Left ventricle myocardium superior (tissue), 1 donor: ENCODE data around the gene GHSR. TPM values are rescaled to one million over a fixed set of nuclear protein-coding genes. Genes with fewer than 3 reads are reported as not detected.

Experiments
- ATAC-seq: fragments of 200-7000 bp; cut with Tn5 transposase; one replicate; pipeline ENCODE4 v1.9.1; 2020; ENCODE audit warnings: mild to moderate bottlenecking, moderate library complexity
- DNase-seq: peaks from one replicate; pipeline ENCODE4 v3.0.0-alpha.2; 2020
- intact Hi-C: fragments of 100-400 bp; cut with micrococcal nuclease; formaldehyde crosslinking; loops from one replicate; pipeline ENCODE4 v1.11.0; 2022
- long read RNA-seq: library from polyadenylated mRNA; unstranded; transcript quantifications from one replicate; pipeline ENCODE4 v2.0.0, GENCODE V29; 2021
- total RNA-seq: library from RNA; stranded (reverse); fragmentation: NEBNext Ultra II Directional; extraction: Animal tissue kit (Norgen Biotek cat#: 25700); gene quantifications from one replicate; pipeline ENCODE4 v1.2.1, GENCODE V29; 2021
- donor health status: DM: no; HTN: yes; CAD: no; lungs with severe emphysema.

The GHSR gene, protein sequence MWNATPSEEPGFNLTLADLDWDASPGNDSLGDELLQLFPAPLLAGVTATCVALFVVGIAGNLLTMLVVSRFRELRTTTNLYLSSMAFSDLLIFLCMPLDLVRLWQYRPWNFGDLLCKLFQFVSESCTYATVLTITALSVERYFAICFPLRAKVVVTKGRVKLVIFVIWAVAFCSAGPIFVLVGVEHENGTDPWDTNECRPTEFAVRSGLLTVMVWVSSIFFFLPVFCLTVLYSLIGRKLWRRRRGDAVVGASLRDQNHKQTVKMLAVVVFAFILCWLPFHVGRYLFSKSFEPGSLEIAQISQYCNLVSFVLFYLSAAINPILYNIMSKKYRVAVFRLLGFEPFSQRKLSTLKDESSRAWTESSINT
- not detected for total RNA-seq
- long read RNA-seq = 0 reads

GRCh38 chr3:172447611-172448579 lies at the start of gene GHSR:
GHSR (minus strand) TSS chr3:172448456; CDS start chr3:172448413, 43 bp downstream.
- ATAC-seq = no peak

DNA sequence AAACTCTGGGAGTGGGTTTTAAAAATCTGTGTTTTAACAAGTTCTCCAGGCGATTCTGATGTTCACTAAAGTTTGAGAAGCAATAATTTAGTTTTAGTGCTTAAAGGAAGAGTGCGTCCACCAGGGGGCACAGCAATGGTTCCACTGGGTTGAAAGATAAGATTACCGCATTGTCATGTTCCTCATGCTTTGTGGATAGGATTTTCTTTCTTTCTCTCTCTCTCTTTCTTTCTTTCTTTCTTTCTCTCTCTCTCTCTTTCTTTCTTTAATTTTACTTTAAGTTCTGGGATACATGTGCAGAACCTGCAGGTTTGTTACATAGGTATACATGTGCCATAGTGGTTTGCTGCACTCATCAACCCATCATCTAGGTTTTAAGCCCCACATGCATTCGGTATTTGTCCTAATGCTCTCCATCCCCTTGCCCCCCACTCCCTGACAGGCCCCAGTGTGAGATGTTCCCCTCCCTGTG lies 42.0 kb upstream of the GHSR start:
- intact Hi-C loops = loop anchor here (5.0 kb wide), 1 partner anchor 107 kb away; no protein-coding TSS in a partner anchor
- peak; percentile 86 for DNase-seq
- peak; percentile 61 for ATAC-seq

More at GRCh38 chr3:172447611-172448579, at the start of gene GHSR:
- no peak for DNase-seq
- intact Hi-C loops = no loop called here

- DNase-seq = no peak
- no peak for ATAC-seq
- intact Hi-C loops = no loop called here
Measured at GRCh38 chr3:172478116-172478515, 29.9 kb upstream of the GHSR start.

GRCh38 chr3:172476347-172476746 lies 28.1 kb upstream of the GHSR start:
- ATAC-seq (peak; percentile 18), DNase-seq (no peak)
- intact Hi-C loops = no loop called here

DNA sequence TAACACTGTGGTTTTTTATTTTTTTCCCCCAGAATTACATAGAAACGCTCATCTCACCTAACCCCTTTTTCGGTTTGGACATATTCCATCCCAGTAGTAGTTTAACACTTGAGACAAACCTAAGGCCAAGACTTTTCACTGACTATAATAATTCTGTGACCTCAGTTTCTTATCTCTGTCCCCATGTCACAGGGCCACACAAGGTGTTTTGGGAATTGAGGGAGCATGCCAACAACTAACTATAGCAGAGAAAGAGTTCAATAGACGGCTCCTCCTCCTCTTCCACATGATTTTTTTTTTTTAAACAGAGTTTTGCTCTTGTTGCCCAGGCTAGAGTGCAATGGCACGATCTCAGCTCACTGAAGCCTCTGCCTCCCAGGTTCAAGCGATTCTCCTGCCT lies 27.4 kb upstream of the GHSR start:
- intact Hi-C loops = no loop called here
- ATAC-seq = peak; percentile 60

DNA sequence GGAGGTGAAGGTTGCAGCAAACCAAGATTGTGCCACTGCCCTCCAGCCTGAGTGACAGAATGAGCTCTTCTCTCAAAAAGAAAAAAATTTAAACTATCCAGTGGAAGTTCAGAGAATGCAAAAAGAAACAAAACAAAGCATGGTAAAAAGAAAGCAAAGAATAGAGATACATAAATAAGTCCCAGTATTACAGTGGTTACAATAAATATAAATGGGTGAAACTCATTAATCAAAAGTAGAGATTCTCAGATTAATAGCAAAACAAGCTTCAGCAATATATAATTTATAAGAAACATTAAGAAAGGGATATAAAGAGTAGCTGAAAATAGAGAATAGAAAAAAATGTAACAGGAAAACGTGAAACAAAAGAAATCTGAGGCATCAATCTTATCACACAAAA lies 23.6 kb upstream of the GHSR start:
- intact Hi-C loops = no loop called here
- DNase-seq = no peak
- ATAC-seq = no peak

More for the DNA sequence above, 27.4 kb upstream of the GHSR start:
- no peak for DNase-seq

DNA sequence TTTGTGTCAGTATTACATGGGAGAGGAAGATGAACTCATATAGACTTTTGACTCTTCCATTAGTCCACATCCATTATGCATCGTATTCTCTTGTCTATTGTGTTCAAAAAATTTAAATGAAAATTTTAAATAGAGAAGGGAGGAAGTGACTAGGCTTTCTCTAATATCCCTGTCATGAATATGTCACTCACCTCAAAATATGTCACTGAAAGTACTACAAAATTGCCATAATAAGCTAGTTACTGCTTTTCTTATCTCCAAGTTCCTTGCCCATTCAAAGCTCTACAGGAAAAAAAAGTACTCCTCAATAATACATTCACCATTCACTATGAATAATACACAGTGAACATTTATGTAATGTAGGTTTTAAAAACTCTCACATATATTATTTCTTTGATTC lies 22.3 kb upstream of the GHSR start:
- intact Hi-C loops = no loop called here
- DNase-seq = no peak
- no peak for ATAC-seq

DNA sequence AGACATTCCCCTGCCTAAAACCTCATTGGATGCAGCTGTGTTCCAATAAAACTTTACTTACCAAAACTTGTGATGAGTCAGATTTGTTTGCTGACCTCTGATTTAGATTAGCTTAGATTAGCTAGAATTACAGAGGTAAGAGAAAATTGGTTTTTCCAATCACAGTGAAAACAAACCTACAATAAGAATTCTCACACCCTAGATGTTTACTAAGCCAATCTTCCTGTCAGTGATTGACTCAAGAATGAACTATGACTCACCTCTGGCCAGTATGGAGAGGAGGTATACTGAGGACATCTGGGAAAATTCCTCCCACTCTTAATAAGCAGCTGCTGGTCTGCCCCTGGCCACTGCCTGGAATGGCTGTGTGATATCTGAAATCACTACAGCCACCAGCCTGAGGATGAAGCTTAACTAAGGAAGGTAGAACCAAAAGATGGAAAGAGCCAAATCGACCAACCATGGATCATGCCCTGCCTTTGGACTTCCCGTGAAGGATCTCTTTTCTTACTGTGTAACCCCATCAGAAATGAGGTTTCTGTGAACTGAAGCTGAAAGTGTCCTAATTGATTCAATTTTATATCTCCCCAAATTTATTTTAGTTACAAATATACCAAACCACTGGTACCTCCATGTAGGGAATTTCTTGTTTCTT lies 19.0 kb upstream of the GHSR start:
- ATAC-seq = no peak
- intact Hi-C loops = no loop called here

GRCh38 chr3:172466553-172467130 lies 18.4 kb upstream of the GHSR start:
- intact Hi-C loops = no loop called here
- DNase-seq (no peak), ATAC-seq (no peak)

More for the DNA sequence above, 19.0 kb upstream of the GHSR start:
- no peak for DNase-seq

DNA sequence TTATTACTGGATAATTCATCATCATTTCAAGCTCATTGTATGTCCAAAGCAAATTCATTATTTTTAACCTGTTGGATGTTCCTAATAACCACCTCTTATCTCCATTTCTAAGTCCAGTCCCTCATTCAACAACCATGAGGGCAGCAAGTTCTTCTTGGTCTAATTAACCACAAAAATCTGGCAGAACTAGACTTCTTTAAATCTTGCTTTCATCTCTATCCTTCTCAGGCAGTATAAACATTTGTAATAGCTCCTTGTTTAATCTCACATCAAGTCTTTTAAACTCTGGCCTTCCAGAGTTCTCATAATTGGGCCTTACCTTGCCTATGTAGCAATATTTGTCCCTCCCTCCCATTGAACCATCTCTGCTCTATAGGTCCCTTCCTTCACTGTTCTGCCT lies 17.0 kb upstream of the GHSR start:
- intact Hi-C loops = no loop called here

GRCh38 chr3:172464306-172464705 lies 16.1 kb upstream of the GHSR start:
- intact Hi-C loops = no loop called here
- ATAC-seq (no peak), DNase-seq (no peak)

More for the DNA sequence above, 17.0 kb upstream of the GHSR start:
- no peak for ATAC-seq
- no peak for DNase-seq

- no peak for DNase-seq
- ATAC-seq = no peak
- intact Hi-C loops = no loop called here
Measured at GRCh38 chr3:172461530-172462138, 13.4 kb upstream of the GHSR start.

- intact Hi-C loops = no loop called here
- no peak for DNase-seq
- no peak for ATAC-seq
Measured at GRCh38 chr3:172456404-172456803, 8.1 kb upstream of the GHSR start.

DNA sequence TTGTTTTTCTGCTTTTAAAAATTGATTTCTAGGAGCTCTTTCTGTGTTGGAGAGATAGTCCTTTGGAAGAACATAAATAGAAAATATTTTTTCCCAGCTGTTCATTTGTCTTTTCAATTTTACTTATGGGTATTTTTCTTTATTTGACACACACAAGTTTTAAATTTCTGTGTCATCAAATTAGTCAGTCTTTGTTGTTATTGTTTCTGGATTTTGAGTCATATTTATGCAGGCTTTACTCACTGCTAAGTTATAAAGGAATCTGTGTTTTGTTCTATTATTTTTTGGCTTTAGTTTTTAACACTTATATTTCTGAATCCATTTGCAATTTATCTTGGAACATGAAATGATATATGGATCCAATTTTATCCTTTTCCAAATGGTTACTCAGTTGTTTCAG lies 5.9 kb upstream of the GHSR start:
- DNase-seq (no peak), ATAC-seq (no peak)
- intact Hi-C loops = no loop called here

- DNase-seq = peak; percentile 43
- intact Hi-C loops = no loop called here
- ATAC-seq = peak; percentile 60
Measured at GRCh38 chr3:172449466-172450149, 1.4 kb upstream of the GHSR start.

- no peak for DNase-seq
- ATAC-seq = no peak
- intact Hi-C loops = no loop called here
Measured at GRCh38 chr3:172448661-172449465, 607 bp upstream of the GHSR start.

DNA sequence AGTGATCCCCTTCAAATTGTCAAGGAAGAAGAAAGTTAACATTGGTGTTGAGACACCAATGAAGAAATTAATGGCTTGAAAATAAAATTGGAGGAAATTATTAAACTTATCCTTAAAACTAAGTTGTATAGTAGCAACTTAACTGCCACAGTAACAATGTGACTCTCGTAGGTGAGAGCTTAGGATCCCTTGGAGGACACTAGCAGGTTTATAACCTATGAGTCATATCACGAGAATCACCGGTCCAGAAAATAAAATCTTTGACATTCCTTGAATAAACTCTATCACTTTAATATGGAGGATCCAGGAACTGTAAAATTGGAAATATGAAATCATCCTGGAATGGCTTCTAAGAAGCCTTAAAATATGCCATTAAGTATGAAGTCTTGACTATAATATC lies 2.1 kb downstream of the GHSR start:
- ATAC-seq = no peak
- intact Hi-C loops = no loop called here
- no peak for DNase-seq
